H9 (cell line): ENCODE measurements around the gene ATP6V1G2. TPM values are rescaled to one million over a fixed set of nuclear protein-coding genes. Genes with fewer than 3 reads are reported as not detected.

Experiments
- DNase-seq: peaks from one replicate; pipeline ENCODE4 v3.0.0-alpha.2; 2017
- H2AFZ ChIP-seq: one replicate; pipeline ENCODE4 v1.6.1; 2013; ENCODE audit warnings: mild to moderate bottlenecking, low read length, control low read depth, moderate library complexity
- H2AK5ac ChIP-seq: 2 replicates; pipeline ENCODE4 v1.6.1; 2013; ENCODE audit warnings: low read length, control low read depth, mixed read lengths; ENCODE audit not compliant: insufficient read length
- H2BK120ac ChIP-seq: one replicate; pipeline ENCODE4 v1.6.1; 2013; ENCODE audit warnings: low read depth, mild to moderate bottlenecking, low read length, control low read depth, inconsistent platforms; ENCODE audit not compliant: poor library complexity, severe bottlenecking
- H2BK12ac ChIP-seq: 2 replicates; pipeline ENCODE4 v1.6.1; 2013; ENCODE audit warnings: low read length, control low read depth, mixed read lengths, low read depth; ENCODE audit not compliant: insufficient read length
- H2BK15ac ChIP-seq: 2 replicates; pipeline ENCODE4 v1.6.1; 2013; ENCODE audit warnings: low read depth, low read length, control low read depth
- H2BK20ac ChIP-seq: one replicate; pipeline ENCODE4 v1.6.1; 2013; ENCODE audit warnings: low read depth, mild to moderate bottlenecking, low read length, control low read depth, inconsistent platforms; ENCODE audit not compliant: poor library complexity, severe bottlenecking
- H2BK5ac ChIP-seq: 2 replicates; pipeline ENCODE4 v1.6.1; 2013; ENCODE audit warnings: low read length, control low read depth, mixed read lengths; ENCODE audit not compliant: insufficient read length
- H3K14ac ChIP-seq: 2 replicates; pipeline ENCODE4 v1.6.1; 2013; ENCODE audit warnings: low read length, control low read depth; ENCODE audit not compliant: insufficient read depth
- H3K18ac ChIP-seq: 2 replicates; pipeline ENCODE4 v1.6.1; 2013; ENCODE audit warnings: low read depth, mild to moderate bottlenecking, mixed read lengths, low read length, control low read depth; ENCODE audit not compliant: insufficient read length
- H3K23ac ChIP-seq: 2 replicates; pipeline ENCODE4 v1.6.1; 2013; ENCODE audit warnings: low read length, control low read depth, mixed read lengths, low read depth; ENCODE audit not compliant: insufficient read length
- H3K23me2 ChIP-seq: 2 replicates; pipeline ENCODE4 v1.6.1; 2013; ENCODE audit warnings: low read depth, mild to moderate bottlenecking, mixed read lengths, low read length, control low read depth; ENCODE audit not compliant: insufficient read length, poor library complexity, severe bottlenecking
- H3K27ac ChIP-seq: 2 replicates; pipeline ENCODE4 v1.5.1; 2013; ENCODE audit warnings: low read length, control low read depth, mixed read lengths, low read depth; ENCODE audit not compliant: insufficient read length
- H3K27me3 ChIP-seq: 2 replicates; pipeline ENCODE4 v1.6.1; 2013; ENCODE audit warnings: low read length, control low read depth, inconsistent platforms; ENCODE audit not compliant: insufficient read depth
- H3K4ac ChIP-seq: 2 replicates; pipeline ENCODE4 v1.6.1; 2013; ENCODE audit warnings: low read depth, mild to moderate bottlenecking, control low read depth, inconsistent platforms, low read length, moderate library complexity
- H3K4me1 ChIP-seq: 2 replicates; pipeline ENCODE4 v1.6.1; 2013; ENCODE audit warnings: low read length, control low read depth, inconsistent platforms; ENCODE audit not compliant: insufficient read depth
- H3K4me2 ChIP-seq: 2 replicates; pipeline ENCODE4 v1.6.1; 2013; ENCODE audit warnings: low read length, control low read depth, mixed read lengths; ENCODE audit not compliant: insufficient read length, insufficient read depth
- H3K56ac ChIP-seq: 2 replicates; pipeline ENCODE4 v1.6.1; 2013; ENCODE audit warnings: low read depth, mild to moderate bottlenecking, mixed read lengths, low read length, control low read depth; ENCODE audit not compliant: insufficient read length
- H3K79me1 ChIP-seq: 2 replicates; pipeline ENCODE4 v1.6.1; 2013; ENCODE audit warnings: low read depth, mild to moderate bottlenecking, moderate library complexity, low read length, control low read depth, inconsistent platforms; ENCODE audit not compliant: insufficient read depth, poor library complexity, severe bottlenecking
- H3K79me2 ChIP-seq: 2 replicates; pipeline ENCODE4 v1.6.1; 2013; ENCODE audit warnings: low read length, control low read depth, inconsistent platforms; ENCODE audit not compliant: insufficient read depth
- H3K9ac ChIP-seq: 2 replicates; pipeline ENCODE4 v1.6.1; 2013; ENCODE audit warnings: low read length, control low read depth, mixed read lengths; ENCODE audit not compliant: insufficient read length; ENCODE audit errors: extremely low read depth
- H3K9me3 ChIP-seq: one replicate; pipeline ENCODE4 v1.6.1; 2013; ENCODE audit warnings: low read depth, low read length, inconsistent platforms; ENCODE audit not compliant: control insufficient read depth
- H3T11ph ChIP-seq: one replicate; pipeline ENCODE4 v1.6.1; 2013; ENCODE audit warnings: mild to moderate bottlenecking, low read length, control low read depth, inconsistent platforms
- H4K20me1 ChIP-seq: one replicate; pipeline ENCODE4 v1.6.1; 2013; ENCODE audit not compliant: control insufficient read depth, insufficient read length, insufficient read depth
- H4K5ac ChIP-seq: 2 replicates; pipeline ENCODE4 v1.6.1; 2013; ENCODE audit warnings: low read depth, mild to moderate bottlenecking, mixed read lengths, low read length, control low read depth; ENCODE audit not compliant: insufficient read length
- H4K8ac ChIP-seq: replicated peaks from 2 replicates; pipeline ENCODE4 v1.6.1; 2013; ENCODE audit warnings: low read length, control low read depth, mixed read lengths, low read depth; ENCODE audit not compliant: insufficient read length
- H4K91ac ChIP-seq: 2 replicates; pipeline ENCODE4 v1.6.1; 2013; ENCODE audit warnings: low read depth, mild to moderate bottlenecking, moderate library complexity, mixed read lengths, low read length, control low read depth; ENCODE audit not compliant: insufficient read length
- H3K27ac Mint-ChIP-seq, 3 experiments: 2 replicates in 2 of 3; 3 replicates in 1 of 3; pipeline ENCODE4 v1.8.0; 2020 to 2021; ENCODE audit warnings: mixed read lengths in 3 of 3, mild to moderate bottlenecking in 1 of 3, moderate library complexity in 1 of 3
- H3K27me3 Mint-ChIP-seq: 2 replicates; pipeline ENCODE4 v1.8.0; 2021; ENCODE audit warnings: low read depth, mild to moderate bottlenecking, moderate library complexity, mixed read lengths
- H3K36me3 Mint-ChIP-seq, 3 experiments: 2 replicates in 2 of 3; 3 replicates in 1 of 3; pipeline ENCODE4 v1.8.0; 2020 to 2021; ENCODE audit warnings: low read depth in 3 of 3, mixed read lengths in 3 of 3; ENCODE audit not compliant: insufficient read depth in 1 of 3
- H3K4me1 Mint-ChIP-seq, 2 experiments: 2 replicates each; pipeline ENCODE4 v1.8.0; 2020; ENCODE audit warnings: mixed read lengths in 2 of 2
- H3K4me3 Mint-ChIP-seq, 2 experiments: 2 replicates in 1 of 2; 3 replicates in 1 of 2; pipeline ENCODE4 v1.8.0; 2020 to 2021; ENCODE audit warnings: mild to moderate bottlenecking in 2 of 2, mixed read lengths in 2 of 2, moderate library complexity in 1 of 2
- H3K9me3 Mint-ChIP-seq, 2 experiments: 2 replicates in 1 of 2; 3 replicates in 1 of 2; pipeline ENCODE4 v1.8.0; 2020; ENCODE audit warnings: mild to moderate bottlenecking in 2 of 2, mixed read lengths in 2 of 2, moderate library complexity in 1 of 2
- whole genome bisulfite sequencing: extraction: QIAGEN DNeasy Blood & Tissue Kit; methylation state at CpG from one replicate; pipeline ENCODE4 v1.1.7; 2013; ENCODE audit warnings: missing lambda C conversion rate, low lambda C conversion rate, mixed read lengths; ENCODE audit not compliant: insufficient read length; ENCODE audit errors: extremely low coverage; 5-methylcytosine and 5-hydroxymethylcytosine counted together
- total RNA-seq: library from RNA; stranded (reverse); gene quantifications from 2 replicates; pipeline ENCODE4 v1.2.1, GENCODE V29; 2021
- TF ChIP-seq, protein P1 (sequence below): fragments of 200-600 bp; sonication (generic); conservative IDR thresholded peaks from 3 replicates; pipeline ENCODE4 v1.8.0; 2021; ENCODE audit warnings: antibody characterized with exemption, mild to moderate bottlenecking

The ATP6V1G2 gene
- total RNA-seq, 1 experiment from 2014 or later = 3.8 TPM

DNA sequence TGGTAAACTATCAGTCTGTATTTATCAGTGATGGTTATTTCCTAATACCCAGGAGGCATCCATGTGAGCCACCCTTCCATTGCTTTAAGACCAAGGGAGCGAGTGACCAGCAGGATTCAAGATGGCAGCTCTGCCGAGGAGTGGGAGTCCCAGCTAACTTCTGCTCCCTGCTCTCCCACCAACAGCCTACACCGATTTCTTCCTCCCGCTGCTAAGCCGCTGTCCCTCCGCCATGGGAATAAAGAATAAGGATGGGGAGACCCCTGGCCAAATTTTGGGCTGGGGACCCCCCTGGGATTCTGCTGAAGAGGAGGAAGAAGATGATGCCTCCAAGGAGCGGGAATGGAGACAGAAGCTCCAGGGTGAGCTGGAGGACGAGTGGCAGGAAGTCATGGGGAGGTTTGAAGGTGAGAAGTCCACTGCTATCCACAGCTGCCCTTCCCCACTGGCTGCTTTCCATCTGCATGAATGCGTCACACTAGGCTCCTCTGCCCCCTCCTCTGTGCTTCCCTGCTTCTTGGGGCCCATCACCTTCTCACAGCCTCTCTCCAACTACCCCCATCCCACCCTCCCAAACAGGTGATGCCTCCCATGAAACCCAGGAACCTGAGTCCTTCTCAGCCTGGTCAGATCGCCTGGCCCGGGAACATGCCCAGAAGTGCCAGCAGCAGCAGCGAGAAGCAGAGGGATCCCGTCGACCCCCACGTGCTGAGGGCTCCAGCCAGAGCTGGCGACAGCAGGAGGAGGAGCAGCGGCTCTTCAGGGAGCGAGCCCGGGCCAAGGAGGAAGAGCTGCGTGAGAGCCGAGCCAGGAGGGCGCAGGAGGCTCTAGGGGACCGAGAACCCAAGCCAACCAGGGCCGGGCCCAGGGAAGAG, 11.3 kb upstream of the ATP6V1G2 start:
- Histone ChIP-seq H3K18ac (no peak overlapping the region), H3K27ac (no peak overlapping the region), H4K8ac (no peak overlapping the region), H3K4me1 (peaks cover 4% of the 10 kb centered on the region; the same call in 1 of the 2 replicates), H2BK15ac (no peak overlapping the region), H3T11ph (no peak overlapping the region), H4K20me1 (no peaks in the 10 kb centered on the region), H3K56ac (no peak overlapping the region), H2AK5ac (no peak overlapping the region), H3K9ac (no peak overlapping the region), H2AFZ (no peak overlapping the region), H2BK5ac (no peak overlapping the region), H2BK20ac (no peak overlapping the region), H4K91ac (no peak overlapping the region), H3K14ac (no peak overlapping the region), H4K5ac (no peak overlapping the region), H2BK120ac (no peak overlapping the region), H2BK12ac (no peak overlapping the region), H3K4ac (no peak overlapping the region), H3K79me2 (no peaks in the 10 kb centered on the region), H3K79me1 (no peaks in the 10 kb centered on the region), H3K23ac (no peak overlapping the region), H3K27me3 (no peaks in the 10 kb centered on the region), H3K23me2 (no peaks in the 10 kb centered on the region), H3K9me3 (no peaks in the 10 kb centered on the region), H3K4me2 (no peak overlapping the region)
- TF ChIP-seq, protein P1, sequence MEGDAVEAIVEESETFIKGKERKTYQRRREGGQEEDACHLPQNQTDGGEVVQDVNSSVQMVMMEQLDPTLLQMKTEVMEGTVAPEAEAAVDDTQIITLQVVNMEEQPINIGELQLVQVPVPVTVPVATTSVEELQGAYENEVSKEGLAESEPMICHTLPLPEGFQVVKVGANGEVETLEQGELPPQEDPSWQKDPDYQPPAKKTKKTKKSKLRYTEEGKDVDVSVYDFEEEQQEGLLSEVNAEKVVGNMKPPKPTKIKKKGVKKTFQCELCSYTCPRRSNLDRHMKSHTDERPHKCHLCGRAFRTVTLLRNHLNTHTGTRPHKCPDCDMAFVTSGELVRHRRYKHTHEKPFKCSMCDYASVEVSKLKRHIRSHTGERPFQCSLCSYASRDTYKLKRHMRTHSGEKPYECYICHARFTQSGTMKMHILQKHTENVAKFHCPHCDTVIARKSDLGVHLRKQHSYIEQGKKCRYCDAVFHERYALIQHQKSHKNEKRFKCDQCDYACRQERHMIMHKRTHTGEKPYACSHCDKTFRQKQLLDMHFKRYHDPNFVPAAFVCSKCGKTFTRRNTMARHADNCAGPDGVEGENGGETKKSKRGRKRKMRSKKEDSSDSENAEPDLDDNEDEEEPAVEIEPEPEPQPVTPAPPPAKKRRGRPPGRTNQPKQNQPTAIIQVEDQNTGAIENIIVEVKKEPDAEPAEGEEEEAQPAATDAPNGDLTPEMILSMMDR = no peak
- WGBS = no CpG with 5 or more reads among the region's 24 CpGs
- Mint-ChIP-seq H3K27me3 (no peaks in the 10 kb centered on the region), H3K4me3 (no peak overlapping the region), H3K9me3 (no peaks in the 10 kb centered on the region), H3K27ac (no peak overlapping the region), H3K36me3 (peaks cover 14 to 40% (median 31%) of the 10 kb centered on the region in 3 experiments; a peak in 6 of 7 replicates), H3K4me1 (peaks cover 4 to 18% of the 10 kb centered on the region in 2 experiments; a peak in 3 of 4 replicates)
- DNase-seq = no peak
